DOHH2 (cell line): ENCODE results near the gene EHBP1L1.

Source experiments
- H3F3A ChIP-seq: fragments of 200-600 bp; sonication (generic), shearing (Covaris generic); 2 replicates; pipeline ENCODE4 v1.6.0; 2016; ENCODE audit warnings: antibody characterized with exemption, mild to moderate bottlenecking; ENCODE audit not compliant: control insufficient read depth, insufficient read depth
- H3K27ac ChIP-seq: fragments of 200-600 bp; sonication (generic); 2 replicates; pipeline ENCODE4 v1.5.1; 2014; ENCODE audit warnings: low read depth, mild to moderate bottlenecking, low read length, moderate library complexity
- H3K27me3 ChIP-seq: fragments of 200-600 bp; sonication (generic); 2 replicates; pipeline ENCODE4 v1.6.1; 2014; ENCODE audit warnings: mild to moderate bottlenecking, low read length, mixed read lengths; ENCODE audit not compliant: control insufficient read depth
- H3K36me3 ChIP-seq: fragments of 200-600 bp; sonication (generic); 2 replicates; pipeline ENCODE4 v1.6.1; 2014; ENCODE audit warnings: mild to moderate bottlenecking, low read length, moderate library complexity, mixed read lengths; ENCODE audit not compliant: control insufficient read depth
- H3K4me1 ChIP-seq: fragments of 200-600 bp; sonication (generic); 2 replicates; pipeline ENCODE4 v1.6.1; 2014; ENCODE audit warnings: mild to moderate bottlenecking, low read length, mixed read lengths; ENCODE audit not compliant: control insufficient read depth
- H3K4me2 ChIP-seq: fragments of 200-600 bp; sonication (generic); 2 replicates; pipeline ENCODE4 v1.6.0; 2014; ENCODE audit warnings: mild to moderate bottlenecking, low read length, moderate library complexity
- H3K4me3 ChIP-seq: fragments of 200-600 bp; sonication (generic); 2 replicates; pipeline ENCODE4 v1.5.1; 2014; ENCODE audit warnings: mild to moderate bottlenecking, low read length, mixed read lengths
- H3K79me2 ChIP-seq: fragments of 200-600 bp; sonication (generic); 2 replicates; pipeline ENCODE4 v1.6.1; 2014; ENCODE audit warnings: mild to moderate bottlenecking, low read length, mixed read lengths; ENCODE audit not compliant: control insufficient read depth
- H3K9me2 ChIP-seq: fragments of 200-600 bp; sonication (generic); replicated peaks from 2 replicates; pipeline ENCODE4 v1.6.1; 2014; ENCODE audit warnings: mild to moderate bottlenecking, low read length, mixed read lengths; ENCODE audit not compliant: control insufficient read depth
- H3K9me3 ChIP-seq: fragments of 200-600 bp; sonication (generic); 2 replicates; pipeline ENCODE4 v1.6.1; 2014; ENCODE audit warnings: antibody characterized with exemption, low read length, mixed read lengths; ENCODE audit not compliant: control insufficient read depth, insufficient read depth
- H4K20me1 ChIP-seq: fragments of 200-600 bp; sonication (generic); 2 replicates; pipeline ENCODE4 v1.6.0; 2014; ENCODE audit warnings: low read depth, mild to moderate bottlenecking, antibody characterized with exemption, low read length, moderate library complexity; ENCODE audit not compliant: control insufficient read depth, insufficient read depth
- CTCF ChIP-seq: fragments of 200-600 bp; sonication (generic); IDR thresholded peaks from one replicate; pipeline ENCODE4 v1.5.1; 2014; ENCODE audit warnings: antibody characterized with exemption, mild to moderate bottlenecking, low read depth, low read length; ENCODE audit not compliant: poor library complexity, severe bottlenecking
- EZH2phosphoT487 ChIP-seq: fragments of 200-600 bp; sonication (generic); IDR thresholded peaks from 2 replicates; pipeline ENCODE4 v1.6.1; 2017; ENCODE audit warnings: borderline replicate concordance, mild to moderate bottlenecking, antibody characterized with exemption, low read length, moderate library complexity, mixed read lengths

EHBP1L1 gene

GRCh38 chr11:65547446-65548125, 28.3 kb upstream of the EHBP1L1 start:
- H3K27me3 ChIP-seq: no peaks in the 10 kb centered on the region
- H3K4me3 ChIP-seq: peak overlapping the region; percentile 53
- no peaks in the 10 kb centered on the region for H3K9me3 ChIP-seq
- H3K4me2 ChIP-seq: peak overlapping the region; percentile 66
- peak overlapping the region; percentile 75 for H3K27ac ChIP-seq
- TF ChIP-seq EZH2phosphoT487 (no peak), CTCF (no peak)
- no peaks in the 10 kb centered on the region for H3K79me2 ChIP-seq
- H4K20me1 ChIP-seq: no peaks in the 10 kb centered on the region
- peaks cover 56% of the 10 kb centered on the region for H3K4me1 ChIP-seq
- H3F3A ChIP-seq: peaks cover 21% of the 10 kb centered on the region
- H3K36me3 ChIP-seq: no peaks in the 10 kb centered on the region
- no peaks in the 10 kb centered on the region for H3K9me2 ChIP-seq

- Histone ChIP-seq H3K27me3 (no peaks in the 10 kb centered on the region), H3K9me2 (no peaks in the 10 kb centered on the region), H3K4me1 (peaks cover 64% of the 10 kb centered on the region), H3K4me2 (no peak overlapping the region), H3K79me2 (no peaks in the 10 kb centered on the region), H3K9me3 (no peaks in the 10 kb centered on the region), H3K4me3 (no peak overlapping the region), H3F3A (peaks cover 24% of the 10 kb centered on the region), H4K20me1 (no peaks in the 10 kb centered on the region), H3K27ac (no peak overlapping the region), H3K36me3 (no peaks in the 10 kb centered on the region)
- TF ChIP-seq EZH2phosphoT487 (no peak), CTCF (no peak)
These were observed 27.5 kb upstream of the EHBP1L1 start for GRCh38 chr11:65548395-65548794.

- Histone ChIP-seq H3K4me2 (no peak overlapping the region), H3F3A (peaks cover 24% of the 10 kb centered on the region), H3K36me3 (no peaks in the 10 kb centered on the region)
These were observed 26.8 kb upstream of the EHBP1L1 start for GRCh38 chr11:65549096-65549495.

More at GRCh38 chr11:65549096-65549495, 26.8 kb upstream of the EHBP1L1 start:
- peaks cover 71% of the 10 kb centered on the region for H3K4me1 ChIP-seq
- no peak overlapping the region for H3K4me3 ChIP-seq
- H4K20me1 ChIP-seq: no peaks in the 10 kb centered on the region
- TF ChIP-seq EZH2phosphoT487: no peak
- TF ChIP-seq CTCF: no peak
- H3K9me3 ChIP-seq: no peaks in the 10 kb centered on the region
- no peak overlapping the region for H3K27ac ChIP-seq
- no peaks in the 10 kb centered on the region for H3K27me3 ChIP-seq
- no peaks in the 10 kb centered on the region for H3K9me2 ChIP-seq
- H3K79me2 ChIP-seq: no peaks in the 10 kb centered on the region
